GM10847 (cell line): Measurements from ENCODE around the gene EVX2.

Experiments used
- POLR2A ChIP-seq: IDR thresholded peaks from 2 replicates; pipeline ENCODE4 v1.6.1; 2011; ENCODE audit not compliant: insufficient read length; ENCODE audit errors: extremely low read depth

EVX2 gene

DNA sequence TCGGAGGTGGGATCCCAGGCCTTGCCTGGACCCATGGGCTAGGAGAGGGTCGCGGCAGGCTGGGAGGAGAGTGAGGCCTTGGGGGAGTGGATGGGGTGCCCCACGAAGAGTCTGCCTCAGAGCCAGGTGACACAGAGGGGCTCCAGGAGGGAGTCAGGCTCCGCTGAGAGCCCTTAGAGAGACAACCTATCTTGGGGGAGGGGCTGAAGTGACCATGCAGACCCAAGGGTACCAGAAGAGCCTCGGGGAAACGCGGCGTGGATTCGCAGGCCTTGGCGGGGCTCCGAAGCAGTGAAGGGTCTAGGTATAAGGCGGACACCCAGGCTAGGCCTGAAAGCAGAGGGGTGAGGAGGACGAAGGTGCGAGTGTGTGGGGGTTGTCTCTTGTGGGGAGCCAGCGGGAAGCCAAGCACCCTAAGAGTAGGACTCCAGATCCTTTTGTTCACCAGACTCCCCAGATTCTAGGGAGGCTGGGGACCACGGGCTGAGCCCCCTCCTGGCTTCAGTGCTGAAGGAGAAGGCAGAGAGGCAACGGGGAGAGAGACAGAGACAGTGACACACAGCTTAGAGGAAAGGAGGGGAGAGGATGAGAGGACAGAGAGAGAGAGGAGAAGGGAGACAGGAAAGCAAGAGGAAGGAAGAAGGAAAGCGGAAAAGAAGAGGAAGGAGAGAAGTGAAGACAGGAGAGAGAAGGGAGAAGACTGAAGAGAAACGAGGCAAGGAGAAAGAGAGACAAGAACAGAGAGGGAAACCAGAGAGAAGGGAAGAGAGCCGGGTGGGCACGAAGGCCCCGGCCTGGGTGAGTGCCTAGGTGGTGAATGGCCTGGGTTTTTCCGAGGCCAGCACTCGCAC is 22.2 kb upstream of the EVX2 start:
- TF ChIP-seq POLR2A, result no peak

DNA sequence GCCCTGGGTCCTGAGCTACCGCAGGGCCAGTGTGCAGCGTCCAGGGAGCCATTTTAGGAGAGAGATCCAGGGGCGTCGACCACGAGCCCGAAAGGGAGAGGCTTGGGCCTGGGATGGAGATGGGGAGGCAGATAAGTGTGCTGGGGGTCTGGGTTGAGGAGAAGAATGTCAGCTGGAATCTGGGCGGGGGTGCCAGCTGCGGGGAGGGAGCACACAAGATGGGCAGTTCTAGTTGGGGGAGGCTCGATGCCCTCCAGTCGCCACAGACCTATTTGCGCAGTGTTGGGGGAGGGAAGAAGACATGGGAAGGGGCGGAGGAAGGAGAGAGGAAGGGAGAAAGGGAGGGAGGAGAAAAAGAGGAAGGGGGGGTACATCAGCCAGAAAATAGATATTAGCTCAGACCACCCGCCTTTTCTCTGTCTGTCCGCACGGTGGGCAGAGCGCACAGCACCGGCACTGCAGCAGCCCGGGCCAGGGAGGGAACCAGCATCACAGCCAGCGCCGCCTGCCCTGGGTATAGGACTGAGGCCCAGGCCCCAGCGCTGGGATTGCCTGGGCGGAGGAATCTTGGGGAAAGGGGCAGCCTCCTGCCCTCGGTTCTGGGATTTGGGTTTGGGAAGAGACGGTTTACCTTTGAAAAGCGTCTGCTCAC is 21.4 kb upstream of the EVX2 start:
- TF ChIP-seq POLR2A, result no peak

DNA sequence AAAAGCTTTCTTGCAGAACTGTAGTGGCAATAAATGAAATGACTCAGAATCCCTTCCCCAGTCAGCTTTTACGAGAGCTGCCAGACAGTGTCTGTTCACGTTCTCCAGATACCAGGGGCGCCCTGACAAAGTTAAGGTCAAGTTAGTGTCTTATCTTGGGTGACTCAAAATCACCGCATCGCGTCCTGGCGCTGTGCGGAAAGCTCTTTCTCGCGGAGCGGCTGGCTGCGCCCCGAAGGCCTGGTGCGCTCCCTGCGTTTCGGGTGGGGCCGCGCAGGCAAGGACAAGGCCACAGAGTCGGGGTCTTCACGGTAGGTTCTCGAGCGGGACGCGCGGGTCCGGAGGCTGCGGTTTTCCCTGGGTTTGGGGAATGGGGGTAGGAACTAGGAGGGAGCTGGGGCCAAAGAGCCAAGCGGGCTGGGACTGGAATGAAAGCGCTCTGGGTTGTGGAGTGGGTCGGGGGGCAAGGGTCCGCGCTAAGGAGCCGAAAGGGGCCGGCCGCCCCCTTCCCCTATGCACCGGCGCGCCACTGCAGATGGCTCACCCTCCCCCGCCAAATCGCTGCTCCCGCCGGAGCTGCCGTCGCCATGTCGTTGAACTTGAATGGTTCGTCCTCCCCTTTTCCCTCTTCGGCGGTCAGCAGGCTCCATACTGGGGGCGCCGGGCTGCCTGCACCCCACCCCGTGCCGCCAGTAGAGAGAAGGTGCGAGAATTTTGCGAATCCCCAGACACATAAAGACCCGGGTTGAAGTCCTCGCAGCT is 20.7 kb upstream of the EVX2 start:
- no peak for TF ChIP-seq POLR2A

DNA sequence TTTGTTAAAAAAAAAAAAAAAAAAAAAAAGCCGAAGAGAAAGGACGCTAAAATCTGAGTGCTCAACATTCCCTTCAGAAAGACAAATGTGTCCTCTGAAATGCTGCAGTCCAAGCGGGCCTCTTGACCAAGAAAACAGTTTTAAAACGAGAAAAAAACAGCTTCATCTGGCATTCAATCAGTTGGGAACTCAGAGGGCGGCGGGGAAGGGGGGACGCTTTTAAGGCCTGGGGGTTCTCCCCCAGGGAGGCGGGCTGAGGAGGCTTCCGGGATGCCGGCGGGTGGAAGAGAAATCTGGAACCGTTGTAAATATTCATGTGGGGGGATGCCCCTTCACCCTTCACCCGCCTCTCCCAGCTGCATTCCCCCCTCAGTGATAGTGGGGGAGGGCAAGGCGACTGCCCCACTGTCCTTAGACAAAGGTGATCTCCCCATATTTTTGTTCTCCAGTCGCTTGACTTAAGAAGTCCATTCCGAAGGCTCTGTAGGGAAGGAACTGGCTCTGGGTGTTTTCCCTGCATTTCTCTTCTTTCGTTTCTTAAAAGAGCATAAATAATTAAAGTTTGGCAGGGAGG is 20.1 kb upstream of the EVX2 start:
- TF ChIP-seq POLR2A, result no peak

DNA sequence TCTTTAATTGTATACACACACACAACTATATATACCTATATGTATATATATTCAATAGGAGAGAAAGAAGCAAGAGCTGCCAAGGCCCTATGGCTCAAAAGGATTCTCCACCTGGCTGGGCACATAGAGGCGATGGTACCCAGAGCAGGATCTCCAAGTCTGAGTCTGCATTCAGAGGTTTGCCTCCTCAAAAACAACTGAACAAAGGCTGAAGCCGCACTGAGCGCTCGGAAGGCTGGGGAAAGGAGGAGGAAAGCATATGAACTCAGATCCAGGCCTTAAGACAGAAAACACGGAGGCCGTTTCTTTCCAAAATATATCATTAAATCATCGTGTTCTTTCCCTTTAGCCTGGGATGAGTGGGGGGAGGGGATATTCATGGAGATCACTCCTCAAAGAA is 19.4 kb upstream of the EVX2 start:
- TF ChIP-seq POLR2A, result no peak

DNA sequence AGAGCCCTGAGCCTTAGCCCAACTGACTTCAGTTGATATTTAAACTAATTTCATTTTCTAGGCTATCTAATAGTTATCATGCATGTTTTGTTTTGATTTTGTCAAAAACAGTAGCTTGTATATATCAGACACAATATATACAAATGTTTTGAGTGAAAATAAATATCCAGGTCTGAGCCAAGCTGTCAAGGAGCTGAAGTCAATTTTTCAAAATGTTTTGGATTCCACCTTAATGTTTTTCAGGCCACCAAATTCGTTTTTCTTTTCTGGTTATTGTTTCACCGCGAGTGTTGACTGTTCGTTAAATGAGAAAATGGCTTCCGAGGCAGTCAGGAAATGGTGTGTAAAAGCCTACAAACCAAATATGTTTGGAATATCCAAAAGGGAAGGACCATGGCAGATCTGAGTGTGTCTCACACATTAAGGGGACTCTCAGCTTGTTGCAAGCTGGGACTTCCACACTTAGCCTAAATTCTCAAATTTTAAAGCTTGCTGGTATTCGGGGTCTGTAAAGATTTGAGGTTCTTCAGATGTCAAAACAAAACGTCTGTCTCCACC is 18.6 kb upstream of the EVX2 start:
- TF ChIP-seq POLR2A, result no peak

DNA sequence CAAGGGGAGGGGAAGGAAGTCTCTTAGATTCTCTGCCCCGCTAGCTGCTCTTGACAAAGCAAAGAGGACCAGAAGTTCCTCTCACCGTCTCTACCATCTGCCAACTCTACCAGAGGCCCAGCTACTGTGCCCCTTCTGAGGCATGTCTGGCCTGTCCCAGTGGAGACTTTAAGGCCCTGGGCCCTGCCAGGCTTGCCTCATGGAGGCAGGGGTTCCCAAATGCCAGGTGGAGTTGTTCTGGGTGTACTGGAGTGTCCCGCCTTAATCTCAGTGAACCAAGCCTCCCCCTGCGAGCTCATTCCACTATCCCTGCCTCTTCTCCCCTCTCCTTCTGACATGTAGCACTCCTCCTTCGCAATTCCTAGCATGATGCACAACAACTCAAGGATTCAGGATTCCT is 18.1 kb upstream of the EVX2 start:
- no peak for TF ChIP-seq POLR2A

DNA sequence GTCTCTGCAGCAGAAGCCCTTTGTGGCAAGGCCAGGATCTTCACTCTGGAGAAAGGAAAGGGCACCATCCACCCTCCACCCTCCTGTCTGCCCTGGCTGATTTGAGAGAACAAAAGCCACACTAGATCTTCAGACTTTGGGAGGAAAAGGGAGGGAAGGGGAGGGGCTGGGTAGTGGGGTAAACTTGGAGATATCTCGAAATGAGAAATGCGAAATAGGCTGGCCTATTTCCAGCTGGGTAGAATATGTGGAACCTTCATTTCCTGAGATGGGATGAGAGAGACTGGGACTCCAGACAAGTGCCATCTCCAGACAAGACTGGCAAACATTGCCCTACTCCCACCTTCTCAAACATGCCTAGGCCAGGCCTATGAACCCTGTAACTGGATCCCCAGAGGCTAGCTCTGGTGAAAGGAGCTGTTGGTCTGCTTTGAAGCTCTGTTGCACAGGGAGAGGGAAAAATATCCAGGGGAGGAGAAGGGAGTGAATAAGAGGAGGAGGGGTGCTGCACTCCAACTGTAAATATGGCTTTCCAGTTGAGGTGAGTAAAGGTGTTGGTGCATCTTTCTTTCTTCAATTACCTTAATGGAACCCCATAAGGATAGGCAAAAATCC is 17.6 kb upstream of the EVX2 start:
- TF ChIP-seq POLR2A, result no peak

DNA sequence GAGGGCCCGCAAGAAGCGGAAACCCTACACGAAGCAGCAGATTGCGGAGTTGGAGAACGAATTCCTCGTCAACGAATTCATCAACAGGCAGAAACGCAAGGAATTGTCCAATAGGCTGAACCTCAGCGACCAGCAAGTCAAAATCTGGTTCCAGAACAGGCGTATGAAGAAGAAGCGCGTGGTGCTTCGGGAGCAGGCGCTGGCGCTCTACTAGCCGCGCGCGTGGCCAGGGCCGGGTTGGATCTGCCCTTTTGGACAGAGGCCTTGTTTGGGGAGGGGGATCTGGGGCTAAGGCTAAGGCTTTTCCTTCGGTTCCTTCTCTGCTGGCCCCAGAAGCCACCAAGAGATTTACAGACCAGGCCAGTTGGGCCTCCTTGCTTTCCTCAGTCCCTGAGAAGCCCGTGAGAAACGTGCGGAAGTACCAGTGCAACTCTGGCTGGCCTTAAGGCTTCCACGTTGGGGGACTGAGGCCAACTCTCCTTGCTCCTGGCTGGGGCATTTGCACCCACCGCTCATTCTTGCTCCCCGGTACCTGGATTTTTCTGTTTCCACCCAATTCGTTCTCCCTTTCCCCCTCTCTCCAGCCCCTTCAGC is 16.9 kb upstream of the EVX2 start:
- TF ChIP-seq POLR2A, result no peak

DNA sequence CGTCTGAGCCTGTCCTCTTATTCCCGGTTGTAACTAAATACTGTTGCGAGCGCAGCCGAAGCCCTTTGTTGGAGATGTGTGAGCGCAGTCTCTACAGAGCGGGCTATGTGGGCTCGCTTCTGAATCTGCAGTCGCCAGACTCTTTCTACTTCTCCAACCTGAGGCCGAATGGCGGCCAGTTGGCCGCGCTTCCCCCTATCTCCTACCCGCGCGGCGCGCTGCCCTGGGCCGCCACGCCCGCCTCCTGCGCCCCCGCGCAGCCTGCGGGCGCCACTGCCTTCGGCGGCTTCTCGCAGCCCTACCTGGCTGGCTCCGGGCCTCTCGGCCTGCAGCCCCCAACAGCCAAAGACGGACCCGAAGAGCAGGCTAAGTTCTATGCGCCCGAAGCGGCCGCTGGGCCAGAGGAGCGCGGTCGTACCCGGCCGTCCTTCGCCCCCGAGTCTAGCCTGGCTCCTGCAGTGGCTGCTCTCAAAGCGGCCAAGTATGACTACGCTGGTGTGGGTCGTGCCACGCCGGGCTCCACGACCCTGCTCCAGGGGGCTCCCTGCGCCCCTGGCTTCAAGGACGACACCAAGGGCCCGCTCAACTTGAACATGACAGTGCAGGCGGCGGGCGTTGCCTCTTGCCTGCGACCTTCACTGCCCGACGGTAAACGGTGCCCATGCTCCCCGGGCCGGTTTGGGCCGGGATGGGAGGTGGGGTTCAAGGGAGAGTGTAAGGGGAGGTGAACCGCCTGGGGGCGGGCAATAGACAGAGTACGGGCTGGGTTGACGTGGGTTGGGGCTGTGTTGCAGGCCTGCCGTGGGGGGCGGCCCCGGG is 16.2 kb upstream of the EVX2 start, which contains the start of gene HOXD12:
Gene HOXD12 (plus strand): TSS at position 68 of the 819 bp plus-strand sequence. CDS start 7 bp downstream, at position 75.
- TF ChIP-seq POLR2A, result no peak

DNA sequence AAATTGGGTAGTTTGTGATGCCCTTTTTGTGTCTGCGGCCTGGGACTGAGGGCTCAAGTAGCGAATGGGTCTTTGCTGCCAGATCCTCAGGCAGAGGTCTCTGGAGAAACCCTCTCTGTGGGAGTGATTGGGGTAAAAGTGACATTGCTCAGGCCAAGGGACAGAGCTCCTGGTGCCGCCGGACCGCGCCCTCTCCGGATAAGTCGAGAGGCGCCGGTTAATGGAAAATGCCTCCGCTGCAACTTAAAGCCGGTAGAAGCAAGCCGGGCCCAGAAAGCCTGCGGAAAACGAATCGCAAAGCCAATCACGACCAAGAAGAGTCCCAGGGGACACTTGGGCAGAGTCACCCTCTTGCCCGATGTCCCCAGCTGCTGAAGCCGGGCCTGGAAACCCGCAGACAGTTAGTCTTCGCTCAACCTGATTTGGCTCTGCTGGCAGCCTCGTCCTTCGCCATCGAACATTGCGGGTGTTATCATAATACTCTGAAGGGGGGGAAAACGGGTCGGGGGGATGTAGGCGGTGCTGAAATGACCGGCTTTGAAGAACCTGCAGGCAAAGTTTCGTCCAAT is 15.5 kb upstream of the EVX2 start:
- TF ChIP-seq POLR2A, result no peak

DNA sequence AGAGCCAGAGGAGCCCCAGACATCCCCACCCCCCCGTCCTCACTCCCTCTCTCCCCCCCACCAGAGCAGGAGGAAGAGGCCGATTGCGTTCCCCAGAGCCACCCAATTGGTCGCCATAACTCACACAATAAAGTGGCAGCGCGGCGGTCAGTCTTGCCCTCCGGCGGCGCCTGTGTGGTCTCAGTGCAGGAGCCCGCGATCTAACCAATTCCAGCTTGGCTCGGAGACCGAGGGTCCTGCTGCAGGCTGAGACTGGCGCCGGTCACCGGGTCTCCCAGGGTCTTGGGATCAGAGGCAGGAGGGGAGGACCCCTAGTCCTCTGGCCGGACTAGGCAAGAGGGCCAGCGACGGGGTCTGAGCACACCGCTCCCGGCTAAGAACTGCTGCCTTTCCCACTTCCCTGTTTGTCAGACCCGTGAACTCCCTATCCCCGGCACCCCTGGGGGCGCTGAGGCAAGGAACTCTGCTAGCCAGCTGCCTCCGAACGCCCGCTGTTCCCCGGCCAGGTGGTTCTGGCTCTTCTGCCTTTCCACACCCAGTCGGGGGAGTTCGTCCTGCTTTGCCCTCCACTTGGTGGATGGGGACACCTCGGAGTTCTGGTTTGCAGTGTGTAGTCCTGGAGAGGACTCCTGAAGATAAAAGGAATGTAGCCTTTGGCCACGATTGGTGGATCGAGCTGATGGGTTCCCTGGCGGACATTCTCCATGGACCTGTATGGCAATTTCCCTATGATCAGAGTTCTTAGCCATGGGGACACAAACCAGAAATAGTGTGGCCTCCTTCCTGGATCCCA is 14.8 kb upstream of the EVX2 start:
- no peak for TF ChIP-seq POLR2A
